ENCODE data around the gene TOPORS.

TOPORS gene

DNA sequence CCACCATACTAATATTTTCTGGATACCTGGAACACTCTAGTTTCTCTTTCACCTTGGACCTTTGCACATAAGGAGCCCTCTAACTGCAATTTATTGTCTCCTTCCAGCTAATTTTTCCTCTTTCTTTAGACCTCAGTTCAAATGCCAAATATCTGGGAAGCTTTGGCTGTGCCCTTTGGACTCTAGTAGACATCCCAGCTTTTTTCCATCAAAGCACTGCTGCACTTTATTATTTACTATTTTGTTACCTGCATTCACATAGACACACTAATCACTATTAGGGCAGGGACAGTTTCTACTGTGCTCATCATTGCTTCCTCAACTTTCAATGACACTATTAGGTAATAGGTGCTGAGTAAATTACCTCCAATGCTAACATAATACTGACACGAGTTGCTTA, 28.5 kb downstream of the TOPORS start:
- no peaks in the 10 kb centered on the region for H3K36me3 ChIP-seq (ENCODE audit: insufficient read depth)
- no peak overlapping the region for H3K9ac ChIP-seq
- no peak overlapping the region for H3K4me2 ChIP-seq
- peaks cover 14% of the 10 kb centered on the region for H3K4me1 ChIP-seq (ENCODE audit: low read depth, poor library complexity, severe bottlenecking)
- H3K79me2 ChIP-seq (ENCODE audit: insufficient read depth, low read depth): no peaks in the 10 kb centered on the region
- no peaks in the 10 kb centered on the region for H4K20me1 ChIP-seq (ENCODE audit: insufficient read depth)
- no peak overlapping the region for H3K27ac ChIP-seq
- H3K27me3 ChIP-seq (ENCODE audit: insufficient read depth, low read depth): no peaks in the 10 kb centered on the region
- no peak for TF ChIP-seq CTCF (conservative IDR thresholded peaks at IDR 0.05; ENCODE audit: low read depth, low read length)
- no peak overlapping the region for H2AFZ ChIP-seq (ENCODE audit: low read depth)
- H3K4me3 ChIP-seq (IDR thresholded peaks at IDR 0.05; ENCODE audit: insufficient read depth, low read depth, low read length): no peak overlapping the region

DNA sequence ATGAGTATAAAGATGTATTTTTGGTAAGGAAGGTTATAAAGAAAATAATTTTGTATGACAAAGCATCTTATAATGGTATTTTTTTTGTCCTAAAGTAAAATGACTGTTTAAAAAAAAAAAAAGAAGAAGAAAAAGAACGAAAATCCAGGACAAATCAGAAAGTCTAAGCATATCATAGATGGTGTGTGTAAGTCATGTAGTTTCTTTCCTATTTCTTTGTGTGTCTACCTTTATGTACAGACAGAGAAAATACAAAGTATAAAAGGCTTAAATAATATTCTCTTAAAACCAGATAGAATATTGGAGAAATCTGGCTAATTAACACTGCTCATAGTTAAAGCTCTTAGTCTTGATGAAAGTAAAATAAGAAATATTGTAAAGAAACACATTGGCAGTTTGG, 34.1 kb downstream of the TOPORS start:
- Histone ChIP-seq H3K4me2 (no peak overlapping the region), H3K79me2 (ENCODE audit: insufficient read depth, low read depth) (no peaks in the 10 kb centered on the region), H3K4me3 (IDR thresholded peaks at IDR 0.05; ENCODE audit: insufficient read depth, low read depth, low read length) (no peak overlapping the region), H3K9ac (no peak overlapping the region), H2AFZ (ENCODE audit: low read depth) (no peak overlapping the region), H3K36me3 (ENCODE audit: insufficient read depth) (no peaks in the 10 kb centered on the region), H4K20me1 (ENCODE audit: insufficient read depth) (no peaks in the 10 kb centered on the region), H3K27ac (no peak overlapping the region), H3K4me1 (ENCODE audit: low read depth, poor library complexity, severe bottlenecking) (no peaks in the 10 kb centered on the region), H3K27me3 (ENCODE audit: insufficient read depth, low read depth) (no peaks in the 10 kb centered on the region)
- no peak for TF ChIP-seq CTCF (conservative IDR thresholded peaks at IDR 0.05; ENCODE audit: low read depth, low read length)

DNA sequence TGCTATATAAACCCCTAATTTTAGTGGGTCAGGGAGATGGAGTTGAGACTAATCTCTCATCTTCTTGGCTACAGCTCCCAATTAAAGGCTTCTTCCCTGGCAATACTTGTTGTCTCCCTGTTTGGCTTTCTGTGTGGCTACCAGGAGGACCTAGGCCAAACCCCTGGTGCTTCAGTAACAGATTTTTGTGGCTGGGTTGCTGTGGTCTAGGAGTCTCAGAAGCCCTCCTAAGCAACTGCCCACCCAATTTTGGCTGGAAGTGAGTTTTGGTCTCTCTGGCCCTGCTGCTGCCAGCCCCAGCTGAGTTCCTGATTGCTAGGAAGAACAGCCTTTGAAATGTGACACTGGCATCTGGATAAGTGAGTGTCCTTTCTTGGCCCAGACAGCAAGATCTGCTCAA, 36.1 kb downstream of the TOPORS start:
- no peak for TF ChIP-seq CTCF (conservative IDR thresholded peaks at IDR 0.05; ENCODE audit: low read depth, low read length)
- no peaks in the 10 kb centered on the region for H3K36me3 ChIP-seq (ENCODE audit: insufficient read depth)
- no peaks in the 10 kb centered on the region for H3K4me1 ChIP-seq (ENCODE audit: low read depth, poor library complexity, severe bottlenecking)
- H3K4me3 ChIP-seq (IDR thresholded peaks at IDR 0.05; ENCODE audit: insufficient read depth, low read depth, low read length): no peak overlapping the region
- H2AFZ ChIP-seq (ENCODE audit: low read depth): no peak overlapping the region
- H3K79me2 ChIP-seq (ENCODE audit: insufficient read depth, low read depth): no peaks in the 10 kb centered on the region
- no peaks in the 10 kb centered on the region for H3K27me3 ChIP-seq (ENCODE audit: insufficient read depth, low read depth)
- no peaks in the 10 kb centered on the region for H4K20me1 ChIP-seq (ENCODE audit: insufficient read depth)
- H3K9ac ChIP-seq: no peak overlapping the region
- no peak overlapping the region for H3K27ac ChIP-seq
- H3K4me2 ChIP-seq: no peak overlapping the region

GRCh38 chr9:32508728-32509127, 43.7 kb downstream of the TOPORS start:
- no peak for TF ChIP-seq CTCF (conservative IDR thresholded peaks at IDR 0.05; ENCODE audit: low read depth, low read length)

DNA sequence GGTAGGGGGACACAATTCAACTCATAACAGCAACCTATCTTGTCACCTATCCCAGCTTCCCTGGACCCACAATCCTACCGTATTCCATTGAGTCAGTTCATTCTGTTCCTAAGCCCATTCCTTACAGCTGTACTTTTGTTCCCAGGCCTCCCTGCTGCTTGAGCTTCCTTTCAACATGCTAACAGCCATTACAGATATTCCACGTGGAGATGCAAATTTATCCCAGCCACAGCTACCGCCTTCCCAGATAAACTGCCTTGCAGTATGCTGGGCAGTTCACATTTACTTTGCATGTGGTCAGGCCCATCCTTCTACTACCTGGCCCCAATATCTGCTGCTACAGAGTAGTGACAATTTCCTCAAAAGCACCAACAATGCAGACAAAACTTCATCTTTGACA, 49.4 kb downstream of the TOPORS start:
- Histone ChIP-seq H2AFZ (ENCODE audit: low read depth) (no peak overlapping the region), H3K4me2 (no peak overlapping the region), H3K27ac (no peak overlapping the region), H3K36me3 (ENCODE audit: insufficient read depth) (no peaks in the 10 kb centered on the region), H3K9ac (no peak overlapping the region), H3K79me2 (ENCODE audit: insufficient read depth, low read depth) (no peaks in the 10 kb centered on the region), H4K20me1 (ENCODE audit: insufficient read depth) (no peaks in the 10 kb centered on the region), H3K27me3 (ENCODE audit: insufficient read depth, low read depth) (no peaks in the 10 kb centered on the region), H3K4me1 (ENCODE audit: low read depth, poor library complexity, severe bottlenecking) (no peaks in the 10 kb centered on the region), H3K4me3 (IDR thresholded peaks at IDR 0.05; ENCODE audit: insufficient read depth, low read depth, low read length) (no peak overlapping the region)
- no peak for TF ChIP-seq CTCF (conservative IDR thresholded peaks at IDR 0.05; ENCODE audit: low read depth, low read length)

More at GRCh38 chr9:32508728-32509127, 43.7 kb downstream of the TOPORS start:
- Histone ChIP-seq H3K4me1 (ENCODE audit: low read depth, poor library complexity, severe bottlenecking) (no peaks in the 10 kb centered on the region), H3K27ac (no peak overlapping the region), H2AFZ (ENCODE audit: low read depth) (no peak overlapping the region), H3K27me3 (ENCODE audit: insufficient read depth, low read depth) (no peaks in the 10 kb centered on the region), H3K4me3 (IDR thresholded peaks at IDR 0.05; ENCODE audit: insufficient read depth, low read depth, low read length) (no peak overlapping the region), H3K36me3 (ENCODE audit: insufficient read depth) (no peaks in the 10 kb centered on the region), H3K4me2 (no peak overlapping the region), H4K20me1 (ENCODE audit: insufficient read depth) (no peaks in the 10 kb centered on the region), H3K79me2 (ENCODE audit: insufficient read depth, low read depth) (no peaks in the 10 kb centered on the region), H3K9ac (no peak overlapping the region)

Data from KMS-11 (cell line).